Astrocyte of the spinal cord (primary cell): Measurements from ENCODE around the gene CIAO2A.
A peak's percentile ranks its signal among the peaks of the same experiment; 100 is the strongest.

Experiments
- DNase-seq: peaks from one replicate; pipeline ENCODE4 v3.0.0; 2011; ENCODE audit warnings: low read depth, low spot score
- H3K4me3 ChIP-seq: 2 replicates; pipeline ENCODE4 v1.5.1; 2011; ENCODE audit warnings: low read depth, mild to moderate bottlenecking, low read length, moderate library complexity
- in situ Hi-C: cut with HindIII; loops from 2 replicates; pipeline ENCODE4 v1.10.0; 2017; ENCODE audit warnings: low sequenced_read_pairs
- TF ChIP-seq, protein P1 (sequence below): IDR thresholded peaks from 2 replicates; pipeline ENCODE4 v1.5.1; 2012; ENCODE audit warnings: low read depth, mild to moderate bottlenecking, low read length, inconsistent platforms

The CIAO2A gene

GRCh38 chr15:64050281-64051092 is 43.2 kb downstream of the CIAO2A start:
- no peak for DNase-seq
- in situ Hi-C loops: no loop called here
- H3K4me3 ChIP-seq: no peak overlapping the region
- TF ChIP-seq, protein P1, sequence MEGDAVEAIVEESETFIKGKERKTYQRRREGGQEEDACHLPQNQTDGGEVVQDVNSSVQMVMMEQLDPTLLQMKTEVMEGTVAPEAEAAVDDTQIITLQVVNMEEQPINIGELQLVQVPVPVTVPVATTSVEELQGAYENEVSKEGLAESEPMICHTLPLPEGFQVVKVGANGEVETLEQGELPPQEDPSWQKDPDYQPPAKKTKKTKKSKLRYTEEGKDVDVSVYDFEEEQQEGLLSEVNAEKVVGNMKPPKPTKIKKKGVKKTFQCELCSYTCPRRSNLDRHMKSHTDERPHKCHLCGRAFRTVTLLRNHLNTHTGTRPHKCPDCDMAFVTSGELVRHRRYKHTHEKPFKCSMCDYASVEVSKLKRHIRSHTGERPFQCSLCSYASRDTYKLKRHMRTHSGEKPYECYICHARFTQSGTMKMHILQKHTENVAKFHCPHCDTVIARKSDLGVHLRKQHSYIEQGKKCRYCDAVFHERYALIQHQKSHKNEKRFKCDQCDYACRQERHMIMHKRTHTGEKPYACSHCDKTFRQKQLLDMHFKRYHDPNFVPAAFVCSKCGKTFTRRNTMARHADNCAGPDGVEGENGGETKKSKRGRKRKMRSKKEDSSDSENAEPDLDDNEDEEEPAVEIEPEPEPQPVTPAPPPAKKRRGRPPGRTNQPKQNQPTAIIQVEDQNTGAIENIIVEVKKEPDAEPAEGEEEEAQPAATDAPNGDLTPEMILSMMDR: no peak

GRCh38 chr15:64048781-64049460 is 44.7 kb downstream of the CIAO2A start:
- no peak overlapping the region for H3K4me3 ChIP-seq
- DNase-seq: no peak
- in situ Hi-C loops: no loop called here
- TF ChIP-seq, protein P1: no peak

- peak; percentile 37 for DNase-seq
- H3K4me3 ChIP-seq: peak within 1 kb of the TSS; percentile 38
- TF ChIP-seq, protein P1: peak; percentile 67
- in situ Hi-C loops: no loop called here
These were observed 47.1 kb downstream of the CIAO2A start, which contains the start of gene DAPK2 for GRCh38 chr15:64046421-64047153. DAPK2 (minus strand) TSS chr15:64046485; CDS start chr15:64040261, 6,224 bp downstream.

- no peak for DNase-seq
- in situ Hi-C loops: no loop called here
- H3K4me3 ChIP-seq: peak overlapping the region; percentile 38
- TF ChIP-seq, protein P1: no peak
These were observed 47.7 kb downstream of the CIAO2A start for GRCh38 chr15:64045774-64046420.

- TF ChIP-seq, protein P1: no peak
- no peak for DNase-seq
- in situ Hi-C loops: no loop called here
These were observed 48.6 kb downstream of the CIAO2A start for GRCh38 chr15:64045101-64045435.

GRCh38 chr15:64044300-64045100 is 49.1 kb downstream of the CIAO2A start:
- in situ Hi-C loops: no loop called here
- TF ChIP-seq, protein P1: no peak
- DNase-seq: no peak
- H3K4me3 ChIP-seq: no peak overlapping the region

More at GRCh38 chr15:64045101-64045435, 48.6 kb downstream of the CIAO2A start:
- H3K4me3 ChIP-seq: no peak overlapping the region
